ENCODE data around the gene GNAO1.

Gene GNAO1

DNA sequence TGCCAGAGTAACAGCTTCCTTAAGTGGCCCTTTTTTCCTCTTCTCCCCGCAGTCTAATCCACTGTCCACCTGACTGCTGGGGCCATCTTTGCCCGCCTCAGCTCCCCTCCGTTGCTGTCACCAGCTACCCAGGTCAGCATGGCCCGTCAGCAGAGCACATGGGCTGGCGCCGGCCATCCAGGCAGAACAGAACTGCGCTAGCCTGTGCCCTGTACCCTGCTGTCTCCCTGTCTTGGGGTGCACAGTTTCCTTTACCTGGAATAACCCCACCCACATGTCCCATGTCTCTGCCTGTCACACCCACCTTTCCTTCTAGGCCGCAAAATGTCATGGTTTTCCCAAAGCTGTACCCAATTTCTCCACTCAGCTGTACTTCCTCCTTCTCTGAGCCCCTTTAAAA, 55.7 kb downstream of the GNAO1 start:
- ChIA-PET POLR2A (no interaction called here), CTCF (interaction anchor here (0.6 kb wide), 1 partner anchor 26 kb away, joined by 3 read pairs; no protein-coding TSS in a partner anchor)
- TF ChIP-seq ZNF510 (tag by site-specific recombination; IDR thresholded peaks at IDR 0.05; ENCODE audit: insufficient replicate concordance) (no peak), OVOL3 (tag by site-specific recombination; IDR thresholded peaks at IDR 0.05) (no peak), ZNF157 (tag by site-specific recombination; IDR thresholded peaks at IDR 0.05) (no peak), ZNF426 (tag by site-specific recombination; IDR thresholded peaks at IDR 0.05) (no peak), ZNF2 (tag by site-specific recombination; IDR thresholded peaks at IDR 0.05) (no peak), ZNF211 (tag by site-specific recombination; IDR thresholded peaks at IDR 0.05; ENCODE audit: low read depth) (no peak), ZNF654 (tag by site-specific recombination; IDR thresholded peaks at IDR 0.05; ENCODE audit: low read depth) (no peak)
- TF ChIP-seq, protein P1, sequence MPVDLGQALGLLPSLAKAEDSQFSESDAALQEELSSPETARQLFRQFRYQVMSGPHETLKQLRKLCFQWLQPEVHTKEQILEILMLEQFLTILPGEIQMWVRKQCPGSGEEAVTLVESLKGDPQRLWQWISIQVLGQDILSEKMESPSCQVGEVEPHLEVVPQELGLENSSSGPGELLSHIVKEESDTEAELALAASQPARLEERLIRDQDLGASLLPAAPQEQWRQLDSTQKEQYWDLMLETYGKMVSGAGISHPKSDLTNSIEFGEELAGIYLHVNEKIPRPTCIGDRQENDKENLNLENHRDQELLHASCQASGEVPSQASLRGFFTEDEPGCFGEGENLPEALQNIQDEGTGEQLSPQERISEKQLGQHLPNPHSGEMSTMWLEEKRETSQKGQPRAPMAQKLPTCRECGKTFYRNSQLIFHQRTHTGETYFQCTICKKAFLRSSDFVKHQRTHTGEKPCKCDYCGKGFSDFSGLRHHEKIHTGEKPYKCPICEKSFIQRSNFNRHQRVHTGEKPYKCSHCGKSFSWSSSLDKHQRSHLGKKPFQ (tag by site-specific recombination; IDR thresholded peaks at IDR 0.05): no peak
- Histone ChIP-seq H3K9me3 (ENCODE audit: control insufficient read depth, insufficient read depth, low read depth, low read length) (no peaks in the 10 kb centered on the region), H3K4me3 (ENCODE audit: low read depth, low read length) (no peak overlapping the region), H3K36me3 (ENCODE audit: control insufficient read depth in 2 of 2, insufficient read depth in 1 of 2, low read length in 2 of 2) (no peaks in the 10 kb centered on the region), H3K27ac (ENCODE audit: extremely low read depth, low read depth, low read length) (no peak overlapping the region), H3K4me1 (ENCODE audit: control insufficient read depth, insufficient read depth, low read length) (no peaks in the 10 kb centered on the region)

DNA sequence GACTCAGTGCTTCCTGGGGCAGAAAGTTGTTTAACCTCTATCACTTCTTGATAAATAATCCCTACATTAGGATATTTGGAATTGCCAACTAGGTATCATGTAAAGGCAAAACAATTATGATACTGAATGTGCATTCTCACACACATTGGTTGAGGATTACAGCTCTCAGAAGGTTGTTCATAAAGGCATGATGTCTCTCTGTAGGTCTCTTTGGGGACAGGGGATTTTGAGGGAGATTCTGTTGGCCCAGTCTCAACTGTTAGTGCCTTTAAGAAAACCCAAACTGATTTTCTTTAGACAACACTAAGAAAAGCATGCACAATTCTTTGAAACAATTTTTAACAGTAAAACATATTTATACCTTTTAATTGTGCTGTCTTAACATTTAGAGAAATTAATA, 56.5 kb downstream of the GNAO1 start:
- TF ChIP-seq ZNF747 (tag by site-specific recombination; IDR thresholded peaks at IDR 0.05) (no peak), KLF7 (tag by site-specific recombination; IDR thresholded peaks at IDR 0.05; ENCODE audit: borderline replicate concordance) (no peak), ZNF621 (tag by site-specific recombination; IDR thresholded peaks at IDR 0.05) (no peak), ZNF776 (tag by site-specific recombination; IDR thresholded peaks at IDR 0.05; ENCODE audit: borderline replicate concordance) (no peak), ZNF146 (tag by site-specific recombination; IDR thresholded peaks at IDR 0.05) (no peak), YY2 (tag by site-specific recombination; IDR thresholded peaks at IDR 0.05) (no peak), REPIN1 (tag by site-specific recombination; IDR thresholded peaks at IDR 0.05; ENCODE audit: low read depth) (no peak)
- TF ChIP-seq, protein P2, sequence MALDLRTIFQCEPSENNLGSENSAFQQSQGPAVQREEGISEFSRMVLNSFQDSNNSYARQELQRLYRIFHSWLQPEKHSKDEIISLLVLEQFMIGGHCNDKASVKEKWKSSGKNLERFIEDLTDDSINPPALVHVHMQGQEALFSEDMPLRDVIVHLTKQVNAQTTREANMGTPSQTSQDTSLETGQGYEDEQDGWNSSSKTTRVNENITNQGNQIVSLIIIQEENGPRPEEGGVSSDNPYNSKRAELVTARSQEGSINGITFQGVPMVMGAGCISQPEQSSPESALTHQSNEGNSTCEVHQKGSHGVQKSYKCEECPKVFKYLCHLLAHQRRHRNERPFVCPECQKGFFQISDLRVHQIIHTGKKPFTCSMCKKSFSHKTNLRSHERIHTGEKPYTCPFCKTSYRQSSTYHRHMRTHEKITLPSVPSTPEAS (tag by site-specific recombination; IDR thresholded peaks at IDR 0.05): no peak
- TF ChIP-seq, protein P3, sequence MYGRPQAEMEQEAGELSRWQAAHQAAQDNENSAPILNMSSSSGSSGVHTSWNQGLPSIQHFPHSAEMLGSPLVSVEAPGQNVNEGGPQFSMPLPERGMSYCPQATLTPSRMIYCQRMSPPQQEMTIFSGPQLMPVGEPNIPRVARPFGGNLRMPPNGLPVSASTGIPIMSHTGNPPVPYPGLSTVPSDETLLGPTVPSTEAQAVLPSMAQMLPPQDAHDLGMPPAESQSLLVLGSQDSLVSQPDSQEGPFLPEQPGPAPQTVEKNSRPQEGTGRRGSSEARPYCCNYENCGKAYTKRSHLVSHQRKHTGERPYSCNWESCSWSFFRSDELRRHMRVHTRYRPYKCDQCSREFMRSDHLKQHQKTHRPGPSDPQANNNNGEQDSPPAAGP (tag by site-specific recombination; IDR thresholded peaks at IDR 0.05): no peak
- TF ChIP-seq, protein P4, sequence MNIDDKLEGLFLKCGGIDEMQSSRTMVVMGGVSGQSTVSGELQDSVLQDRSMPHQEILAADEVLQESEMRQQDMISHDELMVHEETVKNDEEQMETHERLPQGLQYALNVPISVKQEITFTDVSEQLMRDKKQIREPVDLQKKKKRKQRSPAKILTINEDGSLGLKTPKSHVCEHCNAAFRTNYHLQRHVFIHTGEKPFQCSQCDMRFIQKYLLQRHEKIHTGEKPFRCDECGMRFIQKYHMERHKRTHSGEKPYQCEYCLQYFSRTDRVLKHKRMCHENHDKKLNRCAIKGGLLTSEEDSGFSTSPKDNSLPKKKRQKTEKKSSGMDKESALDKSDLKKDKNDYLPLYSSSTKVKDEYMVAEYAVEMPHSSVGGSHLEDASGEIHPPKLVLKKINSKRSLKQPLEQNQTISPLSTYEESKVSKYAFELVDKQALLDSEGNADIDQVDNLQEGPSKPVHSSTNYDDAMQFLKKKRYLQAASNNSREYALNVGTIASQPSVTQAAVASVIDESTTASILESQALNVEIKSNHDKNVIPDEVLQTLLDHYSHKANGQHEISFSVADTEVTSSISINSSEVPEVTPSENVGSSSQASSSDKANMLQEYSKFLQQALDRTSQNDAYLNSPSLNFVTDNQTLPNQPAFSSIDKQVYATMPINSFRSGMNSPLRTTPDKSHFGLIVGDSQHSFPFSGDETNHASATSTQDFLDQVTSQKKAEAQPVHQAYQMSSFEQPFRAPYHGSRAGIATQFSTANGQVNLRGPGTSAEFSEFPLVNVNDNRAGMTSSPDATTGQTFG (tag by site-specific recombination; IDR thresholded peaks at IDR 0.05; ENCODE audit: borderline replicate concordance): no peak
- TF ChIP-seq, protein P5, sequence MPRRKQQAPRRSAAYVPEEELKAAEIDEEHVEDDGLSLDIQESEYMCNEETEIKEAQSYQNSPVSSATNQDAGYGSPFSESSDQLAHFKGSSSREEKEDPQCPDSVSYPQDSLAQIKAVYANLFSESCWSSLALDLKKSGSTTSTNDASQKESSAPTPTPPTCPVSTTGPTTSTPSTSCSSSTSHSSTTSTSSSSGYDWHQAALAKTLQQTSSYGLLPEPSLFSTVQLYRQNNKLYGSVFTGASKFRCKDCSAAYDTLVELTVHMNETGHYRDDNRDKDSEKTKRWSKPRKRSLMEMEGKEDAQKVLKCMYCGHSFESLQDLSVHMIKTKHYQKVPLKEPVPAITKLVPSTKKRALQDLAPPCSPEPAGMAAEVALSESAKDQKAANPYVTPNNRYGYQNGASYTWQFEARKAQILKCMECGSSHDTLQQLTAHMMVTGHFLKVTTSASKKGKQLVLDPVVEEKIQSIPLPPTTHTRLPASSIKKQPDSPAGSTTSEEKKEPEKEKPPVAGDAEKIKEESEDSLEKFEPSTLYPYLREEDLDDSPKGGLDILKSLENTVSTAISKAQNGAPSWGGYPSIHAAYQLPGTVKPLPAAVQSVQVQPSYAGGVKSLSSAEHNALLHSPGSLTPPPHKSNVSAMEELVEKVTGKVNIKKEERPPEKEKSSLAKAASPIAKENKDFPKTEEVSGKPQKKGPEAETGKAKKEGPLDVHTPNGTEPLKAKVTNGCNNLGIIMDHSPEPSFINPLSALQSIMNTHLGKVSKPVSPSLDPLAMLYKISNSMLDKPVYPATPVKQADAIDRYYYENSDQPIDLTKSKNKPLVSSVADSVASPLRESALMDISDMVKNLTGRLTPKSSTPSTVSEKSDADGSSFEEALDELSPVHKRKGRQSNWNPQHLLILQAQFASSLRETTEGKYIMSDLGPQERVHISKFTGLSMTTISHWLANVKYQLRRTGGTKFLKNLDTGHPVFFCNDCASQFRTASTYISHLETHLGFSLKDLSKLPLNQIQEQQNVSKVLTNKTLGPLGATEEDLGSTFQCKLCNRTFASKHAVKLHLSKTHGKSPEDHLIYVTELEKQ (tag by site-specific recombination; IDR thresholded peaks at IDR 0.05; ENCODE audit: borderline replicate concordance): no peak
- TF ChIP-seq, protein P6, sequence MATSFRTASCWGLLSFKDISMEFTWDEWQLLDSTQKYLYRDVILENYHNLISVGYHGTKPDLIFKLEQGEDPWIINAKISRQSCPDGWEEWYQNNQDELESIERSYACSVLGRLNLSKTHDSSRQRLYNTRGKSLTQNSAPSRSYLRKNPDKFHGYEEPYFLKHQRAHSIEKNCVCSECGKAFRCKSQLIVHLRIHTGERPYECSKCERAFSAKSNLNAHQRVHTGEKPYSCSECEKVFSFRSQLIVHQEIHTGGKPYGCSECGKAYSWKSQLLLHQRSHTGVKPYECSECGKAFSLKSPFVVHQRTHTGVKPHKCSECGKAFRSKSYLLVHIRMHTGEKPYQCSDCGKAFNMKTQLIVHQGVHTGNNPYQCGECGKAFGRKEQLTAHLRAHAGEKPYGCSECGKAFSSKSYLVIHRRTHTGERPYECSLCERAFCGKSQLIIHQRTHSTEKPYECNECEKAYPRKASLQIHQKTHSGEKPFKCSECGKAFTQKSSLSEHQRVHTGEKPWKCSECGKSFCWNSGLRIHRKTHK (tag by site-specific recombination; IDR thresholded peaks at IDR 0.05): no peak
- H3K36me3 ChIP-seq (ENCODE audit: control insufficient read depth in 2 of 2, insufficient read depth in 1 of 2, low read length in 2 of 2): no peaks in the 10 kb centered on the region
- ChIA-PET CTCF (interaction anchor here (0.6 kb wide), 2 partner anchors 26 to 35 kb away, joined by 3 read pairs; no protein-coding TSS in a partner anchor), POLR2A (no interaction called here)
- H3K4me1 ChIP-seq (ENCODE audit: control insufficient read depth, insufficient read depth, low read length): no peaks in the 10 kb centered on the region
- no peak overlapping the region for H3K4me3 ChIP-seq (ENCODE audit: low read depth, low read length)
- no peak overlapping the region for H3K27ac ChIP-seq (ENCODE audit: extremely low read depth, low read depth, low read length)
- no peaks in the 10 kb centered on the region for H3K9me3 ChIP-seq (ENCODE audit: control insufficient read depth, insufficient read depth, low read depth, low read length)

Data from HEK293 (cell line).